IMR-90 (cell line): ENCODE results near the gene TMEM181. TPM values are rescaled to one million over a fixed set of nuclear protein-coding genes. Genes with fewer than 3 reads are reported as not detected.

Experiments
- ATAC-seq: fragments of 200-7000 bp; cut with Tn5 transposase; 2 replicates; pipeline ENCODE4 v1.9.1; 2020; ENCODE audit warnings: low read depth, mild to moderate bottlenecking, moderate library complexity
- BruUV-seq: library from RNA; stranded (reverse); fragments of 400-500 nt; replicated peaks from 2 replicates; lab custom pipeline; 2021; lab: Mats Ljungman, UMichigan
- CTCF ChIA-PET: fragments of 300-600 bp; formaldehyde crosslinking; extraction: SDS; loops from one replicate; lab custom pipeline; 2021; ENCODE audit warnings: antibody characterized with exemption; lab: Yijun Ruan, JAX
- POLR2A ChIA-PET: fragments of 300-600 bp; sonication (Branson Sonifier 250); formaldehyde crosslinking; loops from one replicate; lab custom pipeline; 2022; ENCODE audit warnings: antibody characterized with exemption; ENCODE audit not compliant: unreplicated experiment; lab: Charles Lee
- DNase-seq: peaks from one replicate; pipeline ENCODE4 v3.0.0; 2013
- H2AFZ ChIP-seq: replicated peaks from 2 replicates; pipeline ENCODE3; 2013; ENCODE audit warnings: low read length, mild to moderate bottlenecking; ENCODE audit not compliant: poor library complexity
- H2AK5ac ChIP-seq: 2 replicates; pipeline ENCODE4 v1.6.1; 2013; ENCODE audit warnings: low read depth, low read length, inconsistent platforms
- H2AK9ac ChIP-seq: replicated peaks from 2 replicates; pipeline ENCODE3; 2013; ENCODE audit warnings: mild to moderate bottlenecking, low read depth, low read length, moderate library complexity; ENCODE audit not compliant: poor library complexity
- H2BK120ac ChIP-seq: 2 replicates; pipeline ENCODE4 v1.6.1; 2013; ENCODE audit warnings: low read depth, low read length, inconsistent platforms
- H2BK15ac ChIP-seq: 3 replicates; pipeline ENCODE4 v1.6.1; 2013; ENCODE audit warnings: low read depth, low read length, inconsistent platforms
- H2BK20ac ChIP-seq: 2 replicates; pipeline ENCODE4 v1.6.1; 2013; ENCODE audit warnings: low read depth, mild to moderate bottlenecking, inconsistent platforms, low read length, moderate library complexity
- H2BK5ac ChIP-seq: 2 replicates; pipeline ENCODE4 v1.6.1; 2013; ENCODE audit warnings: mild to moderate bottlenecking, low read depth, low read length, inconsistent platforms; ENCODE audit not compliant: poor library complexity, severe bottlenecking
- H3K14ac ChIP-seq: replicated peaks from 2 replicates; pipeline ENCODE4 v1.6.1; 2013; ENCODE audit warnings: low read depth, low read length, inconsistent platforms
- H3K18ac ChIP-seq: 2 replicates; pipeline ENCODE4 v1.6.1; 2013; ENCODE audit warnings: low read depth, low read length, control low read depth
- H3K23ac ChIP-seq: 2 replicates; pipeline ENCODE4 v1.6.1; 2013; ENCODE audit warnings: low read depth, low read length, inconsistent platforms
- H3K27ac ChIP-seq: 2 replicates; pipeline ENCODE4 v1.5.1; 2013; ENCODE audit warnings: mild to moderate bottlenecking, control low read depth, low read length; ENCODE audit not compliant: insufficient read depth
- H3K27me3 ChIP-seq: 2 replicates; pipeline ENCODE4 v1.6.1; 2013; ENCODE audit warnings: low read length; ENCODE audit not compliant: control insufficient read depth, insufficient read depth
- H3K36me3 ChIP-seq: 2 replicates; pipeline ENCODE4 v1.6.1; 2013; ENCODE audit warnings: low read length, mixed read lengths; ENCODE audit not compliant: control insufficient read depth, insufficient read depth
- H3K4ac ChIP-seq: 2 replicates; pipeline ENCODE4 v1.6.1; 2013; ENCODE audit warnings: low read depth, low read length, inconsistent platforms
- H3K4me1 ChIP-seq: 2 replicates; pipeline ENCODE4 v1.6.1; 2013; ENCODE audit warnings: low read length, mixed read lengths; ENCODE audit not compliant: control insufficient read depth, insufficient read depth
- H3K4me2 ChIP-seq: 2 replicates; pipeline ENCODE4 v1.6.1; 2013; ENCODE audit warnings: low read depth, mild to moderate bottlenecking, control low read depth, low read length, moderate library complexity
- H3K4me3 ChIP-seq: 2 replicates; pipeline ENCODE4 v1.5.1; 2013; ENCODE audit warnings: low read depth, mild to moderate bottlenecking, control low read depth, low read length, moderate library complexity; ENCODE audit not compliant: insufficient read depth
- H3K56ac ChIP-seq: 2 replicates; pipeline ENCODE4 v1.6.1; 2013; ENCODE audit warnings: low read length, inconsistent platforms; ENCODE audit not compliant: insufficient read depth; ENCODE audit errors: extremely low read depth
- H3K79me1 ChIP-seq, 2 experiments: 2 replicates each; pipeline ENCODE4 v1.6.1; 2013; ENCODE audit warnings: low read length in 2 of 2, inconsistent platforms in 1 of 2, low read depth in 1 of 2
- H3K9ac ChIP-seq: 2 replicates; pipeline ENCODE4 v1.6.1; 2013; ENCODE audit warnings: low read depth, low read length, control low read depth
- H3K9me1 ChIP-seq: 2 replicates; pipeline ENCODE4 v1.6.1; 2013; ENCODE audit warnings: low read length, inconsistent platforms; ENCODE audit not compliant: insufficient read depth
- H3K9me3 ChIP-seq: 2 replicates; pipeline ENCODE4 v1.6.1; 2013; ENCODE audit warnings: low read length; ENCODE audit not compliant: control insufficient read depth, insufficient read depth
- H4K20me1 ChIP-seq: 2 replicates; pipeline ENCODE4 v1.6.1; 2013; ENCODE audit warnings: low read length, inconsistent platforms; ENCODE audit not compliant: insufficient read depth
- H4K5ac ChIP-seq: 2 replicates; pipeline ENCODE4 v1.6.1; 2013; ENCODE audit warnings: mild to moderate bottlenecking, low read depth, low read length, control low read depth
- H4K8ac ChIP-seq, 2 experiments: 2 replicates each; pipeline ENCODE4 v1.6.1; 2013; ENCODE audit warnings: low read depth in 2 of 2, low read length in 2 of 2, control low read depth in 1 of 2, inconsistent platforms in 1 of 2
- H4K91ac ChIP-seq: 2 replicates; pipeline ENCODE4 v1.6.1; 2013; ENCODE audit warnings: low read depth, low read length, inconsistent platforms; ENCODE audit not compliant: insufficient read depth
- BHLHE40 ChIP-seq: fragments of 150-350 bp; IDR thresholded peaks from 2 replicates; pipeline ENCODE4 v1.6.1; 2016; ENCODE audit warnings: mild to moderate bottlenecking, low read depth, low read length
- CEBPB ChIP-seq: IDR thresholded peaks from 2 replicates; pipeline ENCODE4 v1.6.1; 2012; ENCODE audit warnings: low read depth, low read length, improper control_type of control experiment
- CHD1 ChIP-seq: IDR thresholded peaks from 2 replicates; pipeline ENCODE4 v1.6.1; 2012; ENCODE audit warnings: low read depth, low read length, improper control_type of control experiment
- FOS ChIP-seq: fragments of 150-350 bp; IDR thresholded peaks from 2 replicates; pipeline ENCODE4 v1.6.1; 2016; ENCODE audit warnings: low read depth, low read length
- MAFK ChIP-seq: IDR thresholded peaks from 2 replicates; pipeline ENCODE4 v1.6.1; 2012; ENCODE audit warnings: low read depth, low read length, improper control_type of control experiment
- MAZ ChIP-seq: IDR thresholded peaks from 2 replicates; pipeline ENCODE4 v1.6.1; 2012; ENCODE audit warnings: low read depth, mild to moderate bottlenecking, low read length, improper control_type of control experiment, moderate library complexity, borderline replicate concordance
- MXI1 ChIP-seq: IDR thresholded peaks from 2 replicates; pipeline ENCODE4 v1.6.1; 2012; ENCODE audit warnings: low read depth, mild to moderate bottlenecking, low read length, moderate library complexity, borderline replicate concordance
- NFE2L2 ChIP-seq: fragments of 150-350 bp; IDR thresholded peaks from 2 replicates; pipeline ENCODE4 v1.6.1; 2016; ENCODE audit warnings: low read depth, mild to moderate bottlenecking, low read length
- POLR2A ChIP-seq: IDR thresholded peaks from 2 replicates; pipeline ENCODE4 v1.6.1; 2012; ENCODE audit warnings: mild to moderate bottlenecking, low read depth, low read length
- RAD21 ChIP-seq: IDR thresholded peaks from 2 replicates; pipeline ENCODE4 v1.6.1; 2012; ENCODE audit warnings: low read length, improper control_type of control experiment
- RCOR1 ChIP-seq: IDR thresholded peaks from 2 replicates; pipeline ENCODE4 v1.6.1; 2012; ENCODE audit warnings: mild to moderate bottlenecking, low read length, improper control_type of control experiment; ENCODE audit not compliant: insufficient replicate concordance
- RFX5 ChIP-seq: IDR thresholded peaks from 2 replicates; pipeline ENCODE4 v1.8.0; 2012; ENCODE audit warnings: low read depth, mild to moderate bottlenecking, low read length, moderate library complexity
- SMC3 ChIP-seq: fragments of 150-350 bp; IDR thresholded peaks from 2 replicates; pipeline ENCODE4 v1.6.1; 2016; ENCODE audit warnings: low read depth, mild to moderate bottlenecking, antibody characterized with exemption, low read length, moderate library complexity
- WGBS, 2 experiments: methylation state at CpG; one replicate each; pipeline versions ENCODE4 v1.1.5 to v1.1.7; 2013; ENCODE audit warnings: missing lambda C conversion rate in 2 of 2; ENCODE audit not compliant: insufficient read length in 1 of 2; ENCODE audit errors: extremely low coverage in 2 of 2; 5-methylcytosine and 5-hydroxymethylcytosine counted together
- dilution Hi-C: fragments of 300-500 bp; cut with HindIII; formaldehyde crosslinking; loops from one replicate; pipeline ENCODE4 v1.14.3; 2018; ENCODE audit warnings: low sequenced_read_pairs; ENCODE audit not compliant: unreplicated experiment
- in situ Hi-C: fragments of 300-500 bp; cut with MboI; formaldehyde crosslinking; loops from 3 replicates; pipeline ENCODE4 v1.14.3; 2019; ENCODE audit warnings: low sequenced_read_pairs, inconsistent platforms, mixed read lengths
- intact Hi-C: fragments of 100-400 bp; cut with micrococcal nuclease; formaldehyde crosslinking; loops from 2 replicates; pipeline ENCODE4 v1.10.0; 2022
- polyA plus RNA-seq, 3 experiments: library from polyadenylated mRNA; depleted of rRNA; stranded (reverse); fragments of >200 nt; gene quantifications; 2 replicates each; pipeline ENCODE4 v1.2.3, GENCODE V29; 2012; ENCODE audit warnings: low replicate concordance in 1 of 3
- total RNA-seq: library from RNA; depleted of rRNA; stranded (reverse); fragments of >200 nt; gene quantifications from 2 replicates; pipeline ENCODE4 v1.2.3, GENCODE V29; 2012
- TF ChIP-seq, protein P1 (sequence below): fragments of 150-350 bp; IDR thresholded peaks from 2 replicates; pipeline ENCODE4 v1.6.1; 2016; ENCODE audit warnings: low read depth, mild to moderate bottlenecking, low read length, moderate library complexity, borderline replicate concordance
- TF ChIP-seq, protein P2 (sequence below): fragments of 150-350 bp; IDR thresholded peaks from 2 replicates; pipeline ENCODE4 v1.6.1; 2017; ENCODE audit warnings: mild to moderate bottlenecking, antibody characterized with exemption, low read length, low read depth
- TF ChIP-seq, protein P3 (sequence below): conservative IDR thresholded peaks from 2 replicates; pipeline ENCODE4 v1.5.1; 2012; ENCODE audit warnings: mild to moderate bottlenecking, low read depth, low read length, improper control_type of control experiment

Gene TMEM181
- total and polyA plus RNA-seq, 2 of the 4 experiments (the other 2 are of a cell fraction), result 22.8 to 27.8 TPM

DNA sequence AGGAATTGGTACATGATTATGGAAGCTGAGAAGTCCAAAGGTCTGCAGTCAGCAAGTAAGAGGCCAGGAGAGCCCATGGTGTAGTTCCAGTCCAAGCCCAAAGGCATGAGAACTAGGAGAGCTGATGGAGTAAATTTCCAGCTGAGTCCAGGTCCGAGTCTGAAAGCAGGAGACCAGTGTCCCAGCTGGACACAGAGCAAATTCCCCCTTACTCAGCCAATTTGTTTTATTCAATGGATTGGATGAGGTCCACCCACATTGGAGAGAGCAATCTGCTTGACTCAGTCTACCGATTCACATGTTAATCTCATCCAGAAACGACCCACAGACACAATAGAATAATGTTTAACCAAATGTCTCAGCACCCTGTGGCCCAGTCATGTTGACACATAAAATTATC lies 14.9 kb downstream of the TMEM181 start:
- no peak overlapping the region for H3K23ac ChIP-seq
- H2AK5ac ChIP-seq, result no peak overlapping the region
- H3K4me2 ChIP-seq, result no peak overlapping the region
- no peak overlapping the region for H2BK15ac ChIP-seq
- H3K27ac ChIP-seq, result no peak overlapping the region
- H3K4me1 ChIP-seq, result peaks cover 1% of the 10 kb centered on the region
- peaks cover 7% of the 10 kb centered on the region for H3K9me1 ChIP-seq
- TF ChIP-seq RAD21 (no peak), SMC3 (no peak), MAFK (no peak), NFE2L2 (no peak), MAZ (no peak), BHLHE40 (no peak), POLR2A (no peak), RCOR1 (no peak), RFX5 (no peak), CHD1 (no peak), MXI1 (no peak), CEBPB (no peak), FOS (no peak)
- TF ChIP-seq, protein P1, sequence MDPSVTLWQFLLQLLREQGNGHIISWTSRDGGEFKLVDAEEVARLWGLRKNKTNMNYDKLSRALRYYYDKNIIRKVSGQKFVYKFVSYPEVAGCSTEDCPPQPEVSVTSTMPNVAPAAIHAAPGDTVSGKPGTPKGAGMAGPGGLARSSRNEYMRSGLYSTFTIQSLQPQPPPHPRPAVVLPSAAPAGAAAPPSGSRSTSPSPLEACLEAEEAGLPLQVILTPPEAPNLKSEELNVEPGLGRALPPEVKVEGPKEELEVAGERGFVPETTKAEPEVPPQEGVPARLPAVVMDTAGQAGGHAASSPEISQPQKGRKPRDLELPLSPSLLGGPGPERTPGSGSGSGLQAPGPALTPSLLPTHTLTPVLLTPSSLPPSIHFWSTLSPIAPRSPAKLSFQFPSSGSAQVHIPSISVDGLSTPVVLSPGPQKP, result no peak
- TF ChIP-seq, protein P2, sequence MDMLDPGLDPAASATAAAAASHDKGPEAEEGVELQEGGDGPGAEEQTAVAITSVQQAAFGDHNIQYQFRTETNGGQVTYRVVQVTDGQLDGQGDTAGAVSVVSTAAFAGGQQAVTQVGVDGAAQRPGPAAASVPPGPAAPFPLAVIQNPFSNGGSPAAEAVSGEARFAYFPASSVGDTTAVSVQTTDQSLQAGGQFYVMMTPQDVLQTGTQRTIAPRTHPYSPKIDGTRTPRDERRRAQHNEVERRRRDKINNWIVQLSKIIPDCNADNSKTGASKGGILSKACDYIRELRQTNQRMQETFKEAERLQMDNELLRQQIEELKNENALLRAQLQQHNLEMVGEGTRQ, result no peak
- TF ChIP-seq, protein P3, sequence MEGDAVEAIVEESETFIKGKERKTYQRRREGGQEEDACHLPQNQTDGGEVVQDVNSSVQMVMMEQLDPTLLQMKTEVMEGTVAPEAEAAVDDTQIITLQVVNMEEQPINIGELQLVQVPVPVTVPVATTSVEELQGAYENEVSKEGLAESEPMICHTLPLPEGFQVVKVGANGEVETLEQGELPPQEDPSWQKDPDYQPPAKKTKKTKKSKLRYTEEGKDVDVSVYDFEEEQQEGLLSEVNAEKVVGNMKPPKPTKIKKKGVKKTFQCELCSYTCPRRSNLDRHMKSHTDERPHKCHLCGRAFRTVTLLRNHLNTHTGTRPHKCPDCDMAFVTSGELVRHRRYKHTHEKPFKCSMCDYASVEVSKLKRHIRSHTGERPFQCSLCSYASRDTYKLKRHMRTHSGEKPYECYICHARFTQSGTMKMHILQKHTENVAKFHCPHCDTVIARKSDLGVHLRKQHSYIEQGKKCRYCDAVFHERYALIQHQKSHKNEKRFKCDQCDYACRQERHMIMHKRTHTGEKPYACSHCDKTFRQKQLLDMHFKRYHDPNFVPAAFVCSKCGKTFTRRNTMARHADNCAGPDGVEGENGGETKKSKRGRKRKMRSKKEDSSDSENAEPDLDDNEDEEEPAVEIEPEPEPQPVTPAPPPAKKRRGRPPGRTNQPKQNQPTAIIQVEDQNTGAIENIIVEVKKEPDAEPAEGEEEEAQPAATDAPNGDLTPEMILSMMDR, result no peak
- H2BK5ac ChIP-seq, result no peak overlapping the region
- no peaks in the 10 kb centered on the region for H3K9me3 ChIP-seq
- intact Hi-C loops, result no loop called here
- no peak overlapping the region for H3K56ac ChIP-seq
- peaks cover 47% of the 10 kb centered on the region for H4K20me1 ChIP-seq
- CTCF ChIA-PET, result no interaction called here
- no peak overlapping the region for H2AK9ac ChIP-seq
- no peak overlapping the region for H3K18ac ChIP-seq
- H3K36me3 ChIP-seq, result peaks cover 10% of the 10 kb centered on the region
- DNase-seq, result no peak
- no peak for ATAC-seq
- dilution Hi-C loops, result no loop called here
- BruUV-seq, result no TSS peak
- no CpG with 5 or more reads among the region's 3 CpGs for WGBS, 2 experiments
- no peak overlapping the region for H3K4ac ChIP-seq
- H3K4me3 ChIP-seq, result no peak overlapping the region
- H3K79me1 ChIP-seq, result peaks cover 34 to 72% of the 10 kb centered on the region in 2 experiments
- no peaks in the 10 kb centered on the region for H3K27me3 ChIP-seq
- H4K5ac ChIP-seq, result no peak overlapping the region
- H3K9ac ChIP-seq, result no peak overlapping the region
- H4K91ac ChIP-seq, result no peak overlapping the region
- POLR2A ChIA-PET, result no interaction called here
- no peak overlapping the region for H4K8ac ChIP-seq
- in situ Hi-C loops, result no loop called here
- H2BK20ac ChIP-seq, result no peak overlapping the region
- no peak overlapping the region for H3K14ac ChIP-seq
- no peak overlapping the region for H2AFZ ChIP-seq
- no peak overlapping the region for H2BK120ac ChIP-seq
